ENCODE measurements around the gene CCDC6. TPM values are rescaled to one million over a fixed set of nuclear protein-coding genes. Genes with fewer than 3 reads are reported as not detected.
A peak's percentile ranks its signal among the peaks of the same experiment; 100 is the strongest.

The CCDC6 gene
- total RNA-seq, 1 donor from 2014 or later, result 57.6 TPM

GRCh38 chr10:59868696-59869593 is 37.4 kb downstream of the CCDC6 start:
- no peak for TF ChIP-seq CTCF (IDR thresholded peaks at IDR 0.05; ENCODE audit: unreplicated experiment)
- no peak overlapping the region for H3K4me3 Mint-ChIP-seq (ENCODE audit: low read depth)
- H3K27me3 Mint-ChIP-seq, result no peaks in the 10 kb centered on the region
- H3K27ac Mint-ChIP-seq, result no peak overlapping the region
- H3K4me1 Mint-ChIP-seq (ENCODE audit: low read depth), result peaks cover 40% of the 10 kb centered on the region
- H3K9me3 Mint-ChIP-seq (ENCODE audit: low read depth), result no peaks in the 10 kb centered on the region
- DNase-seq (ENCODE audit: low spot score, unreplicated experiment), result no peak
- H3K36me3 Mint-ChIP-seq (ENCODE audit: insufficient read depth), result no peaks in the 10 kb centered on the region

- Mint-ChIP-seq H3K27me3 (no peaks in the 10 kb centered on the region), H3K36me3 (ENCODE audit: insufficient read depth) (no peaks in the 10 kb centered on the region), H3K27ac (no peak overlapping the region), H3K9me3 (ENCODE audit: low read depth) (no peaks in the 10 kb centered on the region), H3K4me3 (ENCODE audit: low read depth) (no peak overlapping the region), H3K4me1 (ENCODE audit: low read depth) (peaks cover 32% of the 10 kb centered on the region)
- DNase-seq (ENCODE audit: low spot score, unreplicated experiment), result no peak
- TF ChIP-seq CTCF (IDR thresholded peaks at IDR 0.05; ENCODE audit: unreplicated experiment), result no peak
Measured at GRCh38 chr10:59867590-59867989, 38.8 kb downstream of the CCDC6 start.

- H3K4me3 Mint-ChIP-seq (ENCODE audit: low read depth), result no peak overlapping the region
- peaks cover 25% of the 10 kb centered on the region for H3K4me1 Mint-ChIP-seq (ENCODE audit: low read depth)
- no peak overlapping the region for H3K27ac Mint-ChIP-seq
- no peak for DNase-seq (ENCODE audit: low spot score, unreplicated experiment)
- H3K36me3 Mint-ChIP-seq (ENCODE audit: insufficient read depth), result peaks cover 14% of the 10 kb centered on the region
- H3K9me3 Mint-ChIP-seq (ENCODE audit: low read depth), result peaks cover 5% of the 10 kb centered on the region
- TF ChIP-seq CTCF (IDR thresholded peaks at IDR 0.05; ENCODE audit: unreplicated experiment), result peak; percentile 37
- no peaks in the 10 kb centered on the region for H3K27me3 Mint-ChIP-seq
Measured at GRCh38 chr10:59865101-59865500, 41.3 kb downstream of the CCDC6 start.

- H3K27me3 Mint-ChIP-seq, result no peaks in the 10 kb centered on the region
- no peak overlapping the region for H3K27ac Mint-ChIP-seq
- no peak for TF ChIP-seq CTCF (IDR thresholded peaks at IDR 0.05; ENCODE audit: unreplicated experiment)
- no peak for DNase-seq (ENCODE audit: low spot score, unreplicated experiment)
- H3K9me3 Mint-ChIP-seq (ENCODE audit: low read depth), result peaks cover 8% of the 10 kb centered on the region
- peaks cover 25% of the 10 kb centered on the region for H3K4me1 Mint-ChIP-seq (ENCODE audit: low read depth)
- peaks cover 17% of the 10 kb centered on the region for H3K36me3 Mint-ChIP-seq (ENCODE audit: insufficient read depth)
- H3K4me3 Mint-ChIP-seq (ENCODE audit: low read depth), result no peak overlapping the region
Measured at GRCh38 chr10:59864141-59864962, 42.0 kb downstream of the CCDC6 start.

- H3K4me3 Mint-ChIP-seq (ENCODE audit: low read depth), result no peak overlapping the region
- H3K27ac Mint-ChIP-seq, result no peak overlapping the region
- TF ChIP-seq CTCF (IDR thresholded peaks at IDR 0.05; ENCODE audit: unreplicated experiment), result no peak
- peaks cover 8% of the 10 kb centered on the region for H3K9me3 Mint-ChIP-seq (ENCODE audit: low read depth)
- peaks cover 17% of the 10 kb centered on the region for H3K36me3 Mint-ChIP-seq (ENCODE audit: insufficient read depth)
- no peaks in the 10 kb centered on the region for H3K27me3 Mint-ChIP-seq
- no peak for DNase-seq (ENCODE audit: low spot score, unreplicated experiment)
- peaks cover 11% of the 10 kb centered on the region for H3K4me1 Mint-ChIP-seq (ENCODE audit: low read depth)
Measured at GRCh38 chr10:59859570-59859969, 46.8 kb downstream of the CCDC6 start.

Measured in progenitor cell of endocrine pancreas (in vitro differentiated cells).